NCI-H446 (cell line): ENCODE measurements around the gene ARL5B.

Experiments
- DNase-seq, 2 experiments: peaks; one replicate each; lab custom pipeline; 2025; lab: John Stamatoyannopoulos, UW

ARL5B gene

DNA sequence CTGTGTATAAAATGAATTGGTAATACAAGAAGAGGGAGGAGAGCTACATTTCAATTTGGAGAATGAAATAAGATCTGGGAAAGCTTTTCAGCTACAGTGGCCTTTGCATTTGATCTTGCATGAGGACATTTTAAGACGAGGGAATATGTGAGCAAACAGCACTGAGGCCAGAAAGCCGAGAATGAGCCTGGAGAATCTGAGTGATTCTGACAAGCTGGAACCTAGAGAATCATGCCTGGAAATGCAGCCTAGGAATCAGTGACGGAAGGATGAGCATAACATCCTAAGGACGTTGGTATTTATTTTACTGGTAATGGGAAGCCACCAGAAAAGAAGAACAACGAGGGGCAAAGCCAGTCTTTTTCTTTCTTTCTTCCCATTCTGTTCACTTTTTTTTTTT is 44.3 kb downstream of the ARL5B start:
- no peak for DNase-seq

- DNase-seq, result no peak
Observed at GRCh38 chr10:18710201-18710653, 51.0 kb downstream of the ARL5B start.

DNA sequence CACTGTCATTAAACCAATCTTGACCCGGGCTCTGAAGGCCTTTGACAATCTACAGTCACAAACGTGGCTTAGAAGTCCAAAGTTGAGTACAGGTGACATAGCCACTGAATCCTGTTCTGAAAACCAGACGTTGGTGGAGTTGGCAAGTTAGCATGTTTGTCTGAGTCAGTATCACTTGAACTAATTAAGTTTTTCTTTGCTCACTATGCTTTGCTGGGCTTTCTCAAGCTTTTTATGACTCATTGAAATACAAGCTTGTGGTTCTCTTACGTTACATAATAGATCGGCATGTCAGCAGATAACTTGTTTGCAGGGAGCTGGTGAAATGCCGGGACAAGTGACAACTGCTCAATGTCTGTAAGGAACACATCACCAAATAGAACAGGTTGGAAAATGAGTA is 53.8 kb downstream of the ARL5B start:
- DNase-seq, result peak in 1 of 2 experiments; percentile 16

DNA sequence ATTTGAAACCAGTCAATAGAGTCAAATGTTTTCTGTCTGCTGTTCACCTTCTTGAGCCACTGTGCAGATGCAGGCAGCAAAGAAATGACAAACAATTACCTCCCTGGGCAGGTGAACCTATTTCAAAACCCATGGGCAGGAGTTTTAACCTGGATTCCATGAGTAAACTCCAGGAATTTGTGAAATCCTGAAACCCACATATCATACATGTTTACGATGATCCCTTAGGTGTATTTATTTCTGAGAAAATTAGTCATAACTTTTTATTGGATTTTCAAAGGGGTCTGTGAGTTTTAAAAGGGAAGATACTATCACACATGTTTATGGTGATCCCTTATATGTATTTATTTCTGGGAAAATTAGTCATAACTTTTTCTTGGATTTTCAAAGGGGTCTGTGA is 59.8 kb downstream of the ARL5B start:
- no peak for DNase-seq

DNA sequence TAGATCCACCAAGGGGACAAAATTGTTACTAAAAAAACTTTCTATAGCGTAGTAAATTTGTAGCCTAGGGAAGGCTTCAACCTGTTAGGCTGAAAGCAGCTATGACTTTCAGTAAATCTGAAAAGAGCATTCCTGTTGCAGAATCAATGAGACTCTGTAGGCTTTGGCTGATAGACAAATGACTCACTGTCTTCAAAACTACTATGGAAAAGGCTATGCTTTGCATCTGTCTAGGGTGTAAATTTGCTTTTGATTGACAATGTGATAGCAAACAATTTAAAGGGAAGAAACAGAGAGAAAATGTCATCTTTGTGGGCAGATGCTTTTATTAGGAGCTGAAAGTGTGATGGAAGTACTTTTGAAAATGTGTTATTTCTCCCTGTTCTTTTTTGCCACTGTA is 60.6 kb downstream of the ARL5B start:
- no peak for DNase-seq

DNA sequence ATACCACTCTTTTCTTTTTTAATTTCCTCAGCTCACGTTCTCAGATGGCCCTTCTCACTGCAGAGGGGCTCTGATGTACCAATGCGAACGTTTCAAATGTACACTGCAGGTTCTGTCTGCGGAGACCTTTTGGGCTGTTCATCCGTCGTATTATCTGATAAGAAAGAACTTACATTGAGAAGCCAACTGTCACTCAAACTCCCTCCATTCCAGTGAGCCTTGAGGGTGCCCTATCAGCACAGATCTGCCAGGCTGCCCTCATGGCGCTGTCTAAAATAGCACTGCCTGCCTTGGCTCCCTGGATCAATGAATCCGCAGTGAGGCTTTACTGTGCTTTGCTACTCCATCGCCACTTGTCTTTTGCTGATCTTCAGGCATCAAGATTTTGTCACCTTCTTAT is 61.8 kb downstream of the ARL5B start:
- no peak for DNase-seq

DNA sequence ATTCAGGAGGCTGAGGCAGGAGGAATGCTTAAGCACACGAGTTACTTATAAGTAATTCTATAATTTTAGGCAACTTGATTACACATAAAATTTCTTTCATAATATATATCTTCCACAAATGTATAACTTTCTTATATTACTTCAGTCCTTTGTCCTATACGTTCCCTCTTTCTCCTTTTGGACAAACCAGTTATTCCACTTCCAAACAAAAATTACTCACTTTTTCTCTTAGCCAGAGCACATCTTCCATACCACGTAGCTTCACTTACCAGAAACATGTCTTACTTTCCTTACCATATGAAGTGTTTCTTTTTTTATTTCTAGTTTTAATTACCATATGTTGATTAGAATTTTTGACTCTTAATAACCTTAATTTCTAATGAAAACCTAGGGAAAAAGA is 64.6 kb downstream of the ARL5B start:
- no peak for DNase-seq
